ENCODE results near the gene TPK1.

GRCh38 chr7:144523621-144524020, 312.2 kb downstream of the TPK1 start:
- TF ChIP-seq GATA3 (IDR thresholded peaks at IDR 0.05; ENCODE audit: low read depth, low read length) (no peak), GATA2 (IDR thresholded peaks at IDR 0.05; ENCODE audit: low read depth, low read length) (no peak)
